Measurements from ENCODE around the gene CLEC20A.

DNA sequence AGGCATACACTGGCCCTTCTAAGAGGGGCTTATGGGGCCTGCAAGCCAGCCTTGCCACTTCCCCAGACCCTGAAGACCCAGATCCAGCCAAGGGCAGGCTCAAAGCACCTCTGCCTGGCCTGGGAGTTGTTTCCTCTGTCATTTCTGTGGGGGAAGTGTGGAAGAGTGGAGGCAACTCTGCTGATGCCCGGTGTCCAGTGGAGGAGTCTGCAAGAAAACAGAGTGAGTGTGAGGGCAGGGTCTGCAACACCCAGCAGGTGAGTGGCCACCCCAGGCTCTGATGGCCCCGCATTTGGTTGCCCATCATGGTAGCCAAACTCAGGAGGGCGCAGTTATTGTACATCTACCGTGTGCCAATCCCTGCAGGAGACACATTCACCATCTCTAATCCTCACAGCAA is 8.4 kb downstream of the CLEC20A start:
- TF ChIP-seq, protein P1, sequence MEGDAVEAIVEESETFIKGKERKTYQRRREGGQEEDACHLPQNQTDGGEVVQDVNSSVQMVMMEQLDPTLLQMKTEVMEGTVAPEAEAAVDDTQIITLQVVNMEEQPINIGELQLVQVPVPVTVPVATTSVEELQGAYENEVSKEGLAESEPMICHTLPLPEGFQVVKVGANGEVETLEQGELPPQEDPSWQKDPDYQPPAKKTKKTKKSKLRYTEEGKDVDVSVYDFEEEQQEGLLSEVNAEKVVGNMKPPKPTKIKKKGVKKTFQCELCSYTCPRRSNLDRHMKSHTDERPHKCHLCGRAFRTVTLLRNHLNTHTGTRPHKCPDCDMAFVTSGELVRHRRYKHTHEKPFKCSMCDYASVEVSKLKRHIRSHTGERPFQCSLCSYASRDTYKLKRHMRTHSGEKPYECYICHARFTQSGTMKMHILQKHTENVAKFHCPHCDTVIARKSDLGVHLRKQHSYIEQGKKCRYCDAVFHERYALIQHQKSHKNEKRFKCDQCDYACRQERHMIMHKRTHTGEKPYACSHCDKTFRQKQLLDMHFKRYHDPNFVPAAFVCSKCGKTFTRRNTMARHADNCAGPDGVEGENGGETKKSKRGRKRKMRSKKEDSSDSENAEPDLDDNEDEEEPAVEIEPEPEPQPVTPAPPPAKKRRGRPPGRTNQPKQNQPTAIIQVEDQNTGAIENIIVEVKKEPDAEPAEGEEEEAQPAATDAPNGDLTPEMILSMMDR (conservative IDR thresholded peaks at IDR 0.05), result no peak
- TF ChIP-seq EZH2 (IDR thresholded peaks at IDR 0.05; ENCODE audit: low read depth), result no peak
